Measurements from ENCODE around the gene CLIC3. TPM values are rescaled to one million over a fixed set of nuclear protein-coding genes. Genes with fewer than 3 reads are reported as not detected.

The CLIC3 gene
- total RNA-seq, 1 experiment from 2014 or later, result 4.2 TPM

DNA sequence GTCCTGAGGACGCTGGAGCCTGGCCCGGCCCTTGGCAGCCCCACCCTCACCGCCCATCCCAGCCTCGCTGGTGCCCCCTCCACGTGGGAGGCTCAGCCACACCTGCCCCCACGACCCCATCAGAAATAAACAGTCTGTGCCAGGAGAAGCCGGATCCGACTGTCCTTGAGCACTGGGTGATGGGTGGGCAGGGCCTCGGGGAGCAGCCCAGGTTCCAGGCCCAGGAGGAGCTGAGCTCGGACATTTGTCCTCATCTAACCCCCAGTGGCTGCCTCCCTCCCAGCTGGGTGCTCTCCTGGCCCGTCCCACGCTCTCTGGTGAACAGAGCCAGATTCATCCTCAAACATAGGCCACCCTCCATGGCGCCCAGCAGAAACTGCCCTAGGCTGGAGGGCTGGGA lies 23.6 kb downstream of the CLIC3 start:
- Mint-ChIP-seq H3K4me1 (ENCODE audit: insufficient read depth, unreplicated experiment) (peaks cover 7% of the 10 kb centered on the region), H3K4me3 (ENCODE audit: unreplicated experiment) (no peak overlapping the region), H3K36me3 (ENCODE audit: insufficient read depth, unreplicated experiment) (no peaks in the 10 kb centered on the region), H3K9me3 (ENCODE audit: unreplicated experiment) (no peaks in the 10 kb centered on the region), H3K27ac (ENCODE audit: low read depth, unreplicated experiment) (no peak overlapping the region), H3K27me3 (ENCODE audit: insufficient read depth, unreplicated experiment) (no peaks in the 10 kb centered on the region)
- POLR2A ChIA-PET, result interaction anchor here (1.3 kb wide), 1 partner anchor 20 kb away, joined by 3 read pairs; the partner anchor contains the start of gene PAXX
- DNase-seq (ENCODE audit: unreplicated experiment), result no peak
- TF ChIP-seq, protein P1, sequence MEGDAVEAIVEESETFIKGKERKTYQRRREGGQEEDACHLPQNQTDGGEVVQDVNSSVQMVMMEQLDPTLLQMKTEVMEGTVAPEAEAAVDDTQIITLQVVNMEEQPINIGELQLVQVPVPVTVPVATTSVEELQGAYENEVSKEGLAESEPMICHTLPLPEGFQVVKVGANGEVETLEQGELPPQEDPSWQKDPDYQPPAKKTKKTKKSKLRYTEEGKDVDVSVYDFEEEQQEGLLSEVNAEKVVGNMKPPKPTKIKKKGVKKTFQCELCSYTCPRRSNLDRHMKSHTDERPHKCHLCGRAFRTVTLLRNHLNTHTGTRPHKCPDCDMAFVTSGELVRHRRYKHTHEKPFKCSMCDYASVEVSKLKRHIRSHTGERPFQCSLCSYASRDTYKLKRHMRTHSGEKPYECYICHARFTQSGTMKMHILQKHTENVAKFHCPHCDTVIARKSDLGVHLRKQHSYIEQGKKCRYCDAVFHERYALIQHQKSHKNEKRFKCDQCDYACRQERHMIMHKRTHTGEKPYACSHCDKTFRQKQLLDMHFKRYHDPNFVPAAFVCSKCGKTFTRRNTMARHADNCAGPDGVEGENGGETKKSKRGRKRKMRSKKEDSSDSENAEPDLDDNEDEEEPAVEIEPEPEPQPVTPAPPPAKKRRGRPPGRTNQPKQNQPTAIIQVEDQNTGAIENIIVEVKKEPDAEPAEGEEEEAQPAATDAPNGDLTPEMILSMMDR (IDR thresholded peaks at IDR 0.05; ENCODE audit: unreplicated experiment), result no peak
- intact Hi-C loops (cut with micrococcal nuclease), result no loop called here
- BruUV-seq (replicated peaks), result no TSS peak
- CTCF ChIA-PET, result interaction anchor here (1.4 kb wide), 1 partner anchor 57 kb away, joined by 4 read pairs; no protein-coding TSS in a partner anchor

- no peaks in the 10 kb centered on the region for H3K9me3 Mint-ChIP-seq (ENCODE audit: unreplicated experiment)
- TF ChIP-seq, protein P1 (IDR thresholded peaks at IDR 0.05; ENCODE audit: unreplicated experiment), result no peak
- POLR2A ChIA-PET, result interaction anchor here (1.3 kb wide), 1 partner anchor 20 kb away, joined by 3 read pairs; the partner anchor contains the start of gene PAXX
These were observed 24.0 kb downstream of the CLIC3 start for GRCh38 chr9:136972335-136972734.

GRCh38 chr9:136971746-136972145 lies 24.6 kb downstream of the CLIC3 start:
- H3K27me3 Mint-ChIP-seq (ENCODE audit: insufficient read depth, unreplicated experiment), result no peaks in the 10 kb centered on the region
- no peak overlapping the region for H3K27ac Mint-ChIP-seq (ENCODE audit: low read depth, unreplicated experiment)
- intact Hi-C loops (cut with micrococcal nuclease), result no loop called here
- no peak for DNase-seq (ENCODE audit: unreplicated experiment)
- POLR2A ChIA-PET, result interaction anchor here (1.3 kb wide), 1 partner anchor 21 kb away, joined by 3 read pairs; the partner anchor contains the start of gene PAXX
- CTCF ChIA-PET, result interaction anchor here (0.6 to 1.4 kb wide), 2 partner anchors 58 to 75 kb away, joined by 4 read pairs; no protein-coding TSS in a partner anchor
- BruUV-seq (replicated peaks), result no TSS peak
- no peaks in the 10 kb centered on the region for H3K36me3 Mint-ChIP-seq (ENCODE audit: insufficient read depth, unreplicated experiment)
- H3K4me3 Mint-ChIP-seq (ENCODE audit: unreplicated experiment), result no peak overlapping the region
- TF ChIP-seq, protein P1 (IDR thresholded peaks at IDR 0.05; ENCODE audit: unreplicated experiment), result no peak
- no peaks in the 10 kb centered on the region for H3K9me3 Mint-ChIP-seq (ENCODE audit: unreplicated experiment)
- peaks cover 7% of the 10 kb centered on the region for H3K4me1 Mint-ChIP-seq (ENCODE audit: insufficient read depth, unreplicated experiment)

More at GRCh38 chr9:136972335-136972734, 24.0 kb downstream of the CLIC3 start:
- H3K36me3 Mint-ChIP-seq (ENCODE audit: insufficient read depth, unreplicated experiment), result no peaks in the 10 kb centered on the region
- no peaks in the 10 kb centered on the region for H3K27me3 Mint-ChIP-seq (ENCODE audit: insufficient read depth, unreplicated experiment)
- no peak overlapping the region for H3K27ac Mint-ChIP-seq (ENCODE audit: low read depth, unreplicated experiment)
- CTCF ChIA-PET, result interaction anchor here (0.6 to 1.4 kb wide), 2 partner anchors 57 to 74 kb away, joined by 4 read pairs; no protein-coding TSS in a partner anchor
- BruUV-seq (replicated peaks), result no TSS peak
- intact Hi-C loops (cut with micrococcal nuclease), result no loop called here
- no peak for DNase-seq (ENCODE audit: unreplicated experiment)
- no peak overlapping the region for H3K4me3 Mint-ChIP-seq (ENCODE audit: unreplicated experiment)
- peaks cover 7% of the 10 kb centered on the region for H3K4me1 Mint-ChIP-seq (ENCODE audit: insufficient read depth, unreplicated experiment)

DNA sequence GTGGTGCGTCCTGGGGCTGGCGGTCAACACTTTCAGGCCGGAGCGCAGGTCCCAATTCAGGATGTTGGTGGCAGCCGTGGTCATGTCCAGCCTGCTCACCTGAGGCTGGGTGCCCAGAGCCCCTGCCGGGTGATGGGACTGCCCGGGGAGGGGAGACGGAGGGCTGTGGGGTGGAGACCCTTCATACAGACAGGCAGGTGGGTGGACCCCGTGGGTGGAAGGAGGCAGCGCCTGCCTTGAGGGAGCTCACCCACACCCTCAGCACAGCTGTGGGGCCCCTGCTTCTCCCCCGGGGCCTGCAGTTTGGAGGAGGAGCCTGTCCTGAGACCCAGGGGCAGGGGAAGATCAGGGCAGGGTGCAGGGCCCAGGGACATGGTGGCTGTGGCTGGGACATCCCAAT lies 26.0 kb downstream of the CLIC3 start:
- H3K4me1 Mint-ChIP-seq (ENCODE audit: insufficient read depth, unreplicated experiment), result peaks cover 3% of the 10 kb centered on the region
- H3K4me3 Mint-ChIP-seq (ENCODE audit: unreplicated experiment), result no peak overlapping the region
- no peaks in the 10 kb centered on the region for H3K36me3 Mint-ChIP-seq (ENCODE audit: insufficient read depth, unreplicated experiment)
- intact Hi-C loops (cut with micrococcal nuclease), result no loop called here
- no peak overlapping the region for H3K27ac Mint-ChIP-seq (ENCODE audit: low read depth, unreplicated experiment)
- CTCF ChIA-PET, result no interaction called here
- TF ChIP-seq, protein P1 (IDR thresholded peaks at IDR 0.05; ENCODE audit: unreplicated experiment), result no peak
- H3K27me3 Mint-ChIP-seq (ENCODE audit: insufficient read depth, unreplicated experiment), result no peaks in the 10 kb centered on the region
- POLR2A ChIA-PET, result no interaction called here
- no TSS peak for BruUV-seq (replicated peaks)
- H3K9me3 Mint-ChIP-seq (ENCODE audit: unreplicated experiment), result no peaks in the 10 kb centered on the region
- no peak for DNase-seq (ENCODE audit: unreplicated experiment)
